Peyer's patch (tissue), 4 donors: ENCODE results near the gene HECTD4. TPM values are rescaled to one million over a fixed set of nuclear protein-coding genes. Genes with fewer than 3 reads are reported as not detected.
"Not testable (repeated sequence)": the region's sequence is repeated elsewhere in the genome, so short reads cannot be mapped to it uniquely, and the experiment has no call there.

Experiments used
- DNase-seq, 3 donors: peaks; one replicate each; pipeline ENCODE4 v3.0.0-alpha.2; 2017 to 2019
- H3K27ac ChIP-seq, 4 donors: fragments of 200-600 bp; sonication (generic); one replicate each; pipeline ENCODE4 v1.5.1; 2016 to 2019
- H3K27me3 ChIP-seq, 2 donors: fragments of 200-600 bp; sonication (generic); one replicate each; pipeline ENCODE4 v1.5.1; 2019
- H3K36me3 ChIP-seq, 3 donors: fragments of 200-600 bp; sonication (generic); one replicate each; pipeline ENCODE4 v1.5.1; 2016 to 2019
- H3K4me1 ChIP-seq, 4 donors: fragments of 200-600 bp; sonication (generic); one replicate each; pipeline ENCODE4 v1.5.1; 2016 to 2019
- H3K4me3 ChIP-seq, 4 donors: fragments of 200-600 bp; sonication (generic); 1 replicate in 3 of 4; 2 replicates in 1 of 4; pipeline ENCODE4 v1.5.1; 2016 to 2019; ENCODE audit warnings: mild to moderate bottlenecking in 1 of 4
- H3K9me3 ChIP-seq, 4 donors: fragments of 200-600 bp; sonication (generic); one replicate each; pipeline ENCODE4 v1.5.1; 2016 to 2019; ENCODE audit warnings: mild to moderate bottlenecking in 1 of 4
- CTCF ChIP-seq, 6 experiments: fragments of 450-650 bp in 4 of 6; fragments of 200-600 bp in 2 of 6; sonication (generic) in 1 of 6; IDR thresholded peaks; one replicate each; pipeline ENCODE4 v1.5.1; 2017 to 2019; ENCODE audit warnings: antibody characterized with exemption in 6 of 6, mild to moderate bottlenecking in 3 of 6, moderate library complexity in 1 of 6
- POLR2A ChIP-seq, 2 donors: fragments of 450-650 bp; IDR thresholded peaks; one replicate each; pipeline ENCODE4 v1.5.1; 2017; ENCODE audit warnings: antibody characterized with exemption in 2 of 2, mild to moderate bottlenecking in 2 of 2, moderate library complexity in 2 of 2
- total RNA-seq, 4 donors: library from RNA; depleted of rRNA; stranded (reverse); fragments of >200 nt; gene quantifications; one replicate each; pipeline ENCODE4 v1.1.0, GENCODE V29; 2016

The HECTD4 gene
- total RNA-seq, 4 donors from 2014 or later = 49.9 to 118 (median 87.3) TPM

DNA sequence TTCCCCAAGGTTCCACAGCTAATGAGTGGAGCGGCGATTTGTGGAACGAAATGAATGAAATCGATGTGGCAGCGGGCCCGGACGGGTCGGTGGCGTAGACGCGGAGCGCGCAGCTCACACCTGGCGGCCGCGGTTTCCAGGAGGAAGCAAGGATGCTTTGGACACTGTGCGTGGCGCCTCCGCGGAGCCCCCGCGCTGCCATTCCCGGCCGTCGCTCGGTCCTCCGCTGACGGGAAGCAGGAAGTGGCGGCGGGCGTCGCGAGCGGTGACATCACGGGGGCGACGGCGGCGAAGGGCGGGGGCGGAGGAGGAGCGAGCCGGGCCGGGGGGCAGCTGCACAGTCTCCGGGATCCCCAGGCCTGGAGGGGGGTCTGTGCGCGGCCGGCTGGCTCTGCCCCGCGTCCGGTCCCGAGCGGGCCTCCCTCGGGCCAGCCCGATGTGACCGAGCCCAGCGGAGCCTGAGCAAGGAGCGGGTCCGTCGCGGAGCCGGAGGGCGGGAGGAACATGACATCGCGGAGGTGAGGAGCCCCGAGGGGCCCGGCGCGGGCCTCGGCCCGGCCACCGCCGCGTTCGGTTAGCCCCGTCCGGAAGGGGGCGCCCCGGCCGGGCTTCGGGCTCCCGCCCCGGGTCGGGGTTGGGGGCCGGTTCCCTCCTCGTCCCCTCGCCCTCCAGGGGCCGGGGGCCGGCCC lies 36.5 kb upstream of the HECTD4 start, which contains the start of gene PTPN11:
PTPN11 (plus strand) TSS at position 340 of the 689 bp plus-strand sequence; CDS start at position 505, 165 bp downstream.
- Histone ChIP-seq H3K36me3 (no peaks in the 10 kb centered on the region), H3K4me3 (peak within 1 kb of the TSS; percentile 84 to 98 (median 90)), H3K27me3 (no peaks in the 10 kb centered on the region), H3K9me3 (no peaks in the 10 kb centered on the region), H3K27ac (peak within 1 kb of the TSS; percentile 92 to 98 (median 94)), H3K4me1 (peaks cover 0 to 29% (median 5%) of the 10 kb centered on the region in 4 donors)
- DNase-seq = peak; percentile 84 to 94 (median 94)
- peak; percentile 7 to 44 (median 35) for TF ChIP-seq CTCF (IDR thresholded peaks at IDR 0.05)
- TF ChIP-seq POLR2A (IDR thresholded peaks at IDR 0.05) = peak; percentile 93

GRCh38 chr12:112418273-112418607 lies 36.0 kb upstream of the HECTD4 start:
- no peak for TF ChIP-seq POLR2A (IDR thresholded peaks at IDR 0.05)
- TF ChIP-seq CTCF (IDR thresholded peaks at IDR 0.05) = no peak

DNA sequence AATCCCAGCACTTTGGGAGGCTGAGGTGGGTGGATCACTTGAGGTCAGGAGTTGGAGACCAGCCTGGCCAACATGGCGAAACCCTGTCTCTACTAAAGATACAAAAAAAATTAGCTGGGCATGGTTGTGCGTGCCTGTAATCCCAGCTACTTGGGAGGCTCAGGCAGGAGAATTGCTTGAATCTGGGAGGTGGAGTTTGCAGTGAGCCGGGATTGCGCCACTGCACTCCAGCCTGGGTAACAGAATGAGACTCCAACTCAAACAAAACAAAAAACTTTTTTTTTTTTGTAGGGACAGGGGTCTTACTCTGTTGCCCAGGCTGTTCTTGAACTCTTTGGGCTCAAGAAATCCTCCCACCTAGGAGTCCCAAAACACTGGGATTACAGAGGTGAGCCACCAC lies 33.2 kb upstream of the HECTD4 start:
- DNase-seq, H3K27me3 ChIP-seq, H3K4me3 ChIP-seq, H3K9me3 ChIP-seq, H3K27ac ChIP-seq, H3K36me3 ChIP-seq: not testable (repeated sequence)
- peaks cover 0 to 17% (median 5%) of the 10 kb centered on the region in 4 donors for H3K4me1 ChIP-seq

More at GRCh38 chr12:112418273-112418607, 36.0 kb upstream of the HECTD4 start:
- Histone ChIP-seq H3K36me3 (no peaks in the 10 kb centered on the region), H3K9me3 (no peaks in the 10 kb centered on the region), H3K27ac (peak overlapping the region; percentile 92 to 98 (median 94)), H3K27me3 (no peaks in the 10 kb centered on the region), H3K4me3 (peak overlapping the region; percentile 84 to 98 (median 90)), H3K4me1 (peaks cover 0 to 29% (median 5%) of the 10 kb centered on the region in 4 donors)
- no peak for DNase-seq

GRCh38 chr12:112413855-112414625 lies 31.8 kb upstream of the HECTD4 start:
- Histone ChIP-seq H3K4me3 (no peak overlapping the region), H3K27me3 (no peaks in the 10 kb centered on the region), H3K9me3 (no peaks in the 10 kb centered on the region), H3K36me3 (no peaks in the 10 kb centered on the region), H3K4me1 (peaks cover 0 to 9% (median 3%) of the 10 kb centered on the region in 4 donors), H3K27ac (no peak overlapping the region)
- no peak for TF ChIP-seq CTCF (IDR thresholded peaks at IDR 0.05)
- no peak for TF ChIP-seq POLR2A (IDR thresholded peaks at IDR 0.05)
- no peak for DNase-seq

- H3K4me3 ChIP-seq = peak overlapping the region in 2 of 4 donors; percentile 76 to 94
- peak overlapping the region in 1 of 4 donors; percentile 84 for H3K27ac ChIP-seq
Observed at GRCh38 chr12:112409906-112410244, 27.6 kb upstream of the HECTD4 start.

More at GRCh38 chr12:112409906-112410244, 27.6 kb upstream of the HECTD4 start:
- no peak for DNase-seq
- Histone ChIP-seq H3K4me1 (peaks cover 0 to 20% (median 4%) of the 10 kb centered on the region in 4 donors), H3K27me3 (no peaks in the 10 kb centered on the region), H3K36me3 (peaks cover 0 to 34% (median 3%) of the 10 kb centered on the region in 3 donors), H3K9me3 (no peaks in the 10 kb centered on the region)
- TF ChIP-seq CTCF (IDR thresholded peaks at IDR 0.05) (no peak), POLR2A (IDR thresholded peaks at IDR 0.05) (no peak)
